ENCODE measurements around the gene DCDC2.

The DCDC2 gene

DNA sequence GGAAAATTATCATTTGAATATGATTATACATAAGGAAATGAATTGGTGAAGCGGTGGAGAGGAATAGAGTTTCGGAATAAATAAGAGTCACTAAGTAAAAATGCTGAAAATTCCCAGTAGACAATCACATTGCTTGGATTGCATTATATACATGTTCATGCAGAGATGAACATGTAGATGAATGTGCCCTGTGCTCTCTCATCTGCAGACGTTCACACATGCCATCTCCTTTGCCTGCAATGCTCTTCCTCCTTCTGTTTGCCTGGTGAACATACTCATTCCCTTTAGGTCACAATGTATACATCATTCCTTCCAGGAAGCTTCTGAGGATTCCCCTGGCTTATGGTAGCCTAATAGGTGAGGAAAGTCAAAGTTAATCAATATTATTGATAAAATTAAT is 17.9 kb downstream of the DCDC2 start:
- Histone ChIP-seq H3K27me3 (ENCODE audit: insufficient read depth, poor library complexity, severe bottlenecking) (peaks cover 5% of the 10 kb centered on the region), H3K4me3 (replicated peaks; ENCODE audit: insufficient read depth, low read length) (no peak overlapping the region), H3K27ac (replicated peaks) (no peak overlapping the region)
- TF ChIP-seq CTCF (IDR thresholded peaks at IDR 0.05; ENCODE audit: insufficient read depth, low read length) (no peak), POLR2AphosphoS5 (IDR thresholded peaks at IDR 0.05; ENCODE audit: low read depth) (no peak), GABPA (IDR thresholded peaks at IDR 0.05; ENCODE audit: low read depth) (no peak), SPI1 (IDR thresholded peaks at IDR 0.05; ENCODE audit: borderline replicate concordance, low read depth) (no peak)
- TF ChIP-seq, protein P1, sequence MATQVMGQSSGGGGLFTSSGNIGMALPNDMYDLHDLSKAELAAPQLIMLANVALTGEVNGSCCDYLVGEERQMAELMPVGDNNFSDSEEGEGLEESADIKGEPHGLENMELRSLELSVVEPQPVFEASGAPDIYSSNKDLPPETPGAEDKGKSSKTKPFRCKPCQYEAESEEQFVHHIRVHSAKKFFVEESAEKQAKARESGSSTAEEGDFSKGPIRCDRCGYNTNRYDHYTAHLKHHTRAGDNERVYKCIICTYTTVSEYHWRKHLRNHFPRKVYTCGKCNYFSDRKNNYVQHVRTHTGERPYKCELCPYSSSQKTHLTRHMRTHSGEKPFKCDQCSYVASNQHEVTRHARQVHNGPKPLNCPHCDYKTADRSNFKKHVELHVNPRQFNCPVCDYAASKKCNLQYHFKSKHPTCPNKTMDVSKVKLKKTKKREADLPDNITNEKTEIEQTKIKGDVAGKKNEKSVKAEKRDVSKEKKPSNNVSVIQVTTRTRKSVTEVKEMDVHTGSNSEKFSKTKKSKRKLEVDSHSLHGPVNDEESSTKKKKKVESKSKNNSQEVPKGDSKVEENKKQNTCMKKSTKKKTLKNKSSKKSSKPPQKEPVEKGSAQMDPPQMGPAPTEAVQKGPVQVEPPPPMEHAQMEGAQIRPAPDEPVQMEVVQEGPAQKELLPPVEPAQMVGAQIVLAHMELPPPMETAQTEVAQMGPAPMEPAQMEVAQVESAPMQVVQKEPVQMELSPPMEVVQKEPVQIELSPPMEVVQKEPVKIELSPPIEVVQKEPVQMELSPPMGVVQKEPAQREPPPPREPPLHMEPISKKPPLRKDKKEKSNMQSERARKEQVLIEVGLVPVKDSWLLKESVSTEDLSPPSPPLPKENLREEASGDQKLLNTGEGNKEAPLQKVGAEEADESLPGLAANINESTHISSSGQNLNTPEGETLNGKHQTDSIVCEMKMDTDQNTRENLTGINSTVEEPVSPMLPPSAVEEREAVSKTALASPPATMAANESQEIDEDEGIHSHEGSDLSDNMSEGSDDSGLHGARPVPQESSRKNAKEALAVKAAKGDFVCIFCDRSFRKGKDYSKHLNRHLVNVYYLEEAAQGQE (IDR thresholded peaks at IDR 0.05; ENCODE audit: insufficient replicate concordance, low read depth): no peak
- DNase-seq (ENCODE audit: low read depth in 1 of 2, low spot score in 1 of 2): no peak

DNA sequence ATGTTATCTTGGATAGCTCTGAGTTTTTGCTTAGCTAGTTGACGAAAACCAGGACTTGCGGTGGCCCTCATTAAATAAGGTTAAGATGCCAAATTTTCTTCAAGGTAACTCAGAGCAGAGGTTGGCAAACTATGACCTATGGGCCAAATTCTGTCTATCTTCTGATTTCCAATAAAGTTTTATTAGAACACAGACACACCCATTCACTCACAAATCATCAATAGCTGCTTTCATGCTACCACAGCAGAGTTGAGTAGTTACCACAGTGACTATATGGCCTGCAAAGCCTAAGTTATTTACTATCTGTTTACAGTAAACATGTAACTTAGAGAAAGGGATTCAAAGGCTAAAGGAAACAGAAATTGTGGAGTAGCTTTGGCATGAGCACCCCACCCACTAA is 23.6 kb downstream of the DCDC2 start:
- Histone ChIP-seq H3K27ac (replicated peaks) (no peak overlapping the region), H3K27me3 (ENCODE audit: insufficient read depth, poor library complexity, severe bottlenecking) (peaks cover 2% of the 10 kb centered on the region), H3K4me3 (replicated peaks; ENCODE audit: insufficient read depth, low read length) (no peak overlapping the region)
- no peak for DNase-seq (ENCODE audit: low read depth in 1 of 2, low spot score in 1 of 2)
- TF ChIP-seq CTCF (IDR thresholded peaks at IDR 0.05; ENCODE audit: insufficient read depth, low read length): no peak

DNA sequence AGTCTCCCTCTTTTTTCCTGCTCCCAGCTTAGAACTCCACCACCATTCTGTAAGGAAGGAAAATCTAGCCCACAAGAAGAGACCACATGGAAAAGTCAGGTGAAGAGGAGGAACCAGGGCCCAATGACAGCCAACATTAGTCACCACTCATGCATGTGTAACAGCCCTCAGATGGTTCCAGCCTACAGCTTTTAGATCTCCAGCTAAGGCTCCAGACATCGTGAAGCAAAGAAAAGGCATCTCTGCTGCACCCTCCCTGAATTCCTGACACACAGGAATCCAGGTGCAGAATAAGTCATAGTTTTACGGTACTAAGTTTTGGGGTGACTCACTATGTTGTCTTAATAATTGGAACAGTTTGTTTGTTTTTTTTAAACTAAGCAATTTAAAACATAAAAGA is 25.5 kb downstream of the DCDC2 start:
- no peak for DNase-seq (ENCODE audit: low read depth in 1 of 2, low spot score in 1 of 2)
- no peak overlapping the region for H3K27ac ChIP-seq (replicated peaks)
- no peak overlapping the region for H3K4me3 ChIP-seq (replicated peaks; ENCODE audit: insufficient read depth, low read length)
- peaks cover 2% of the 10 kb centered on the region for H3K27me3 ChIP-seq (ENCODE audit: insufficient read depth, poor library complexity, severe bottlenecking)
- TF ChIP-seq POLR2AphosphoS5 (IDR thresholded peaks at IDR 0.05; ENCODE audit: low read depth) (no peak), SPI1 (IDR thresholded peaks at IDR 0.05; ENCODE audit: borderline replicate concordance, low read depth) (no peak), CTCF (IDR thresholded peaks at IDR 0.05; ENCODE audit: insufficient read depth, low read length) (no peak), GABPA (IDR thresholded peaks at IDR 0.05; ENCODE audit: low read depth) (no peak)
- TF ChIP-seq, protein P1 (IDR thresholded peaks at IDR 0.05; ENCODE audit: insufficient replicate concordance, low read depth): no peak

GRCh38 chr6:24330137-24330732 is 27.6 kb downstream of the DCDC2 start:
- Histone ChIP-seq H3K27ac (replicated peaks) (no peak overlapping the region), H3K27me3 (ENCODE audit: insufficient read depth, poor library complexity, severe bottlenecking) (peaks cover 2% of the 10 kb centered on the region), H3K4me3 (replicated peaks; ENCODE audit: insufficient read depth, low read length) (no peak overlapping the region)
- DNase-seq (ENCODE audit: low read depth in 1 of 2, low spot score in 1 of 2): no peak
- TF ChIP-seq POLR2AphosphoS5 (IDR thresholded peaks at IDR 0.05; ENCODE audit: low read depth) (no peak), CTCF (IDR thresholded peaks at IDR 0.05; ENCODE audit: insufficient read depth, low read length) (no peak), SPI1 (IDR thresholded peaks at IDR 0.05; ENCODE audit: borderline replicate concordance, low read depth) (no peak), GABPA (IDR thresholded peaks at IDR 0.05; ENCODE audit: low read depth) (no peak)
- TF ChIP-seq, protein P1 (IDR thresholded peaks at IDR 0.05; ENCODE audit: insufficient replicate concordance, low read depth): no peak

All from HL-60 (cell line).